Astrocyte of the spinal cord (primary cell): ENCODE results near the gene IGSF9B.
A peak's percentile ranks its signal among the peaks of the same experiment; 100 is the strongest.

Source experiments
- DNase-seq: peaks from one replicate; pipeline ENCODE4 v3.0.0; 2011; ENCODE audit warnings: low read depth, low spot score
- H3K4me3 ChIP-seq: 2 replicates; pipeline ENCODE4 v1.5.1; 2011; ENCODE audit warnings: low read depth, mild to moderate bottlenecking, low read length, moderate library complexity
- CTCF ChIP-seq: IDR thresholded peaks from 2 replicates; pipeline ENCODE4 v1.5.1; 2012; ENCODE audit warnings: low read depth, mild to moderate bottlenecking, low read length, inconsistent platforms
- in situ Hi-C: cut with HindIII; loops from 2 replicates; pipeline ENCODE4 v1.10.0; 2017; ENCODE audit warnings: low sequenced_read_pairs

The IGSF9B gene

GRCh38 chr11:133935551-133935910, 21.2 kb downstream of the IGSF9B start:
- no peak for TF ChIP-seq CTCF
- in situ Hi-C loops = no loop called here
- DNase-seq = no peak
- no peak overlapping the region for H3K4me3 ChIP-seq

- no peak overlapping the region for H3K4me3 ChIP-seq
- TF ChIP-seq CTCF = no peak
- no peak for DNase-seq
- in situ Hi-C loops = no loop called here
Measured at GRCh38 chr11:133934599-133935550, 21.9 kb downstream of the IGSF9B start.

- no peak overlapping the region for H3K4me3 ChIP-seq
- DNase-seq = no peak
- no peak for TF ChIP-seq CTCF
- in situ Hi-C loops = no loop called here
Measured at GRCh38 chr11:133934096-133934495, 22.7 kb downstream of the IGSF9B start.

GRCh38 chr11:133931449-133932060, 25.2 kb downstream of the IGSF9B start:
- TF ChIP-seq CTCF = no peak
- in situ Hi-C loops = no loop called here
- H3K4me3 ChIP-seq = no peak overlapping the region
- DNase-seq = no peak

GRCh38 chr11:133930767-133931448, 25.9 kb downstream of the IGSF9B start:
- no peak overlapping the region for H3K4me3 ChIP-seq
- in situ Hi-C loops = no loop called here

More at GRCh38 chr11:133930767-133931448, 25.9 kb downstream of the IGSF9B start:
- DNase-seq = no peak
- peak; percentile 18 for TF ChIP-seq CTCF
